HCT116 (cell line): Measurements from ENCODE around the gene RCBTB1. TPM values are rescaled to one million over a fixed set of nuclear protein-coding genes. Genes with fewer than 3 reads are reported as not detected.
"Not testable (repeated sequence)": the region's sequence is repeated elsewhere in the genome, so short reads cannot be mapped to it uniquely, and the experiment has no call there.

ENCODE experiments used
- ATAC-seq: fragments of 200-7000 bp; cut with Tn5 transposase; 2 replicates; pipeline ENCODE4 v1.9.1; 2020; ENCODE audit warnings: mild to moderate bottlenecking, moderate library complexity
- BruUV-seq: library from RNA; stranded (reverse); fragments of 400-500 nt; replicated peaks from 2 replicates; lab custom pipeline; 2021; lab: Mats Ljungman, UMichigan
- CTCF ChIA-PET: fragments of 300-600 bp; sonication (Branson Sonifier 250); formaldehyde crosslinking; loops from one replicate; lab custom pipeline; 2021; ENCODE audit warnings: antibody characterized with exemption; lab: Charles Lee
- POLR2A ChIA-PET: fragments of 300-600, 350-600 bp; sonication (Branson Sonifier 250); formaldehyde crosslinking; loops from one replicate; lab custom pipeline; 2021; ENCODE audit warnings: antibody characterized with exemption; lab: Charles Lee
- RAD21 ChIA-PET, 2 experiments: fragments of 300-600 bp; sonication (Branson Sonifier 250); formaldehyde crosslinking; loops; one replicate each; lab custom pipeline; 2023; ENCODE audit warnings: low total read pairs in 2 of 2; ENCODE audit not compliant: uncharacterized antibody in 2 of 2, unreplicated experiment in 2 of 2, low non-redundant PET in 1 of 2; lab: Charles Lee
- DNase-seq: peaks from one replicate; pipeline ENCODE4 v3.0.0-alpha.2; 2010; ENCODE audit warnings: low read depth, low spot score
- H2AFZ ChIP-seq: fragments of 200-600 bp; shearing (Covaris generic), sonication (generic); 2 replicates; pipeline ENCODE4 v1.6.1; 2017; ENCODE audit warnings: low read depth, mixed run types, mixed read lengths, antibody characterized with exemption, low read length; ENCODE audit not compliant: poor library complexity, severe bottlenecking
- H3K27ac ChIP-seq: 2 replicates; pipeline ENCODE4 v1.5.1; 2012; ENCODE audit warnings: low read depth, low read length
- H3K27me3 ChIP-seq: fragments of 200-600 bp; sonication (generic); 2 replicates; pipeline ENCODE4 v1.6.1; 2016; ENCODE audit warnings: mixed run types, low read length, mixed read lengths; ENCODE audit not compliant: insufficient read depth
- H3K36me3 ChIP-seq, 2 experiments: fragments of 200-500 bp in 1 of 2; fragments of 200-600 bp in 1 of 2; sonication (Bioruptor generic) in 1 of 2; sonication (generic) in 1 of 2; 2 replicates each; pipeline versions ENCODE4 v1.5.1 to v1.6.1; 2014 to 2016; ENCODE audit warnings: low read length in 2 of 2, inconsistent platforms in 1 of 2, mixed read lengths in 1 of 2, mixed run types in 1 of 2; ENCODE audit not compliant: insufficient read depth in 2 of 2, control insufficient read depth in 1 of 2
- H3K4me1 ChIP-seq, 2 experiments: fragments of 200-600 bp in 1 of 2; sonication (generic) in 1 of 2; 2 replicates each; pipeline versions ENCODE4 v1.5.1 to v1.6.1; 2012 to 2017; ENCODE audit warnings: low read length in 2 of 2, inconsistent platforms in 1 of 2, mild to moderate bottlenecking in 1 of 2, mixed read lengths in 1 of 2, mixed run types in 1 of 2, moderate library complexity in 1 of 2; ENCODE audit not compliant: insufficient read depth in 2 of 2, control insufficient read depth in 1 of 2
- H3K4me2 ChIP-seq: fragments of 200-600 bp; sonication (generic); 2 replicates; pipeline ENCODE4 v1.6.1; 2017; ENCODE audit warnings: mixed run types, low read length, mixed read lengths
- H3K4me3 ChIP-seq, 2 experiments: fragments of 200-600 bp in 1 of 2; sonication (generic) in 1 of 2; replicated peaks in 1 of 2; 2 replicates each; pipeline ENCODE4 v1.5.1; 2011 to 2016; ENCODE audit warnings: low read length in 2 of 2, control low read depth in 1 of 2, low read depth in 1 of 2, mild to moderate bottlenecking in 1 of 2, mixed read lengths in 1 of 2, mixed run types in 1 of 2
- H3K79me2 ChIP-seq: fragments of 200-600 bp; sonication (generic); 2 replicates; pipeline ENCODE4 v1.6.1; 2017; ENCODE audit warnings: mild to moderate bottlenecking, mixed run types, low read length, moderate library complexity, mixed read lengths; ENCODE audit not compliant: insufficient read depth
- H3K9ac ChIP-seq: fragments of 200-600 bp; sonication (generic); 2 replicates; pipeline ENCODE4 v1.6.1; 2016; ENCODE audit warnings: low read length, mixed read lengths
- H3K9me2 ChIP-seq: fragments of 200-600 bp; sonication (generic), shearing (Covaris generic); 2 replicates; pipeline ENCODE4 v1.6.1; 2017; ENCODE audit warnings: mixed run types, mild to moderate bottlenecking, moderate library complexity; ENCODE audit not compliant: insufficient read depth
- H3K9me3 ChIP-seq, 2 experiments: fragments of 200-500 bp in 1 of 2; fragments of 200-600 bp in 1 of 2; sonication (Bioruptor generic) in 1 of 2; sonication (generic) in 1 of 2; 2 replicates each; pipeline ENCODE4 v1.6.1; 2014 to 2017; ENCODE audit warnings: low read length in 2 of 2, mixed read lengths in 2 of 2, inconsistent platforms in 1 of 2, low read depth in 1 of 2, mild to moderate bottlenecking in 1 of 2, mixed run types in 1 of 2, moderate library complexity in 1 of 2; ENCODE audit not compliant: control insufficient read depth in 1 of 2, insufficient read depth in 1 of 2
- H4K20me1 ChIP-seq: fragments of 200-600 bp; sonication (generic), shearing (Covaris generic); 2 replicates; pipeline ENCODE4 v1.6.1; 2017; ENCODE audit warnings: mixed run types, mild to moderate bottlenecking, moderate library complexity; ENCODE audit not compliant: insufficient read depth
- CTCF ChIP-seq, 3 experiments: fragments of 200-600 bp in 1 of 3; sonication (generic) in 1 of 3; IDR thresholded peaks in 2 of 3; conservative IDR thresholded peaks in 1 of 3; 2 replicates each; pipeline ENCODE4 v1.5.1; 2012 to 2017; ENCODE audit warnings: low read depth in 2 of 3, low read length in 2 of 3, antibody characterized with exemption in 1 of 3, borderline replicate concordance in 1 of 3, control low read depth in 1 of 3, mild to moderate bottlenecking in 1 of 3, mixed read lengths in 1 of 3, mixed run types in 1 of 3, moderate library complexity in 1 of 3; ENCODE audit not compliant: insufficient read depth in 1 of 3
- ELF1 ChIP-seq: IDR thresholded peaks from 2 replicates; pipeline ENCODE4 v1.6.1; 2012; ENCODE audit warnings: low read depth, borderline replicate concordance
- EZH2phosphoT487 ChIP-seq: fragments of 200-600 bp; IDR thresholded peaks from 2 replicates; pipeline ENCODE4 v1.6.1; 2018; ENCODE audit warnings: antibody characterized with exemption, borderline replicate concordance
- POLR2A ChIP-seq: IDR thresholded peaks from 2 replicates; pipeline ENCODE4 v1.7.0; 2011; ENCODE audit warnings: borderline replicate concordance; ENCODE audit not compliant: insufficient read depth, insufficient read length; ENCODE audit errors: extremely low read depth
- POLR2AphosphoS5 ChIP-seq: IDR thresholded peaks from 2 replicates; pipeline ENCODE4 v1.6.1; 2011; ENCODE audit warnings: mild to moderate bottlenecking, low read depth, low read length, moderate library complexity
- SIN3A ChIP-seq: IDR thresholded peaks from 2 replicates; pipeline ENCODE4 v1.6.1; 2012; ENCODE audit warnings: low read depth
- SP1 ChIP-seq: IDR thresholded peaks from 2 replicates; pipeline ENCODE4 v1.6.1; 2012; ENCODE audit warnings: low read depth
- TCF7L2 ChIP-seq: IDR thresholded peaks from 2 replicates; pipeline ENCODE4 v1.7.0; 2011; ENCODE audit warnings: borderline replicate concordance, inconsistent platforms; ENCODE audit not compliant: insufficient read depth, insufficient read length; ENCODE audit errors: extremely low read depth
- ZFX ChIP-seq: fragments of 450-650 bp; IDR thresholded peaks from 2 replicates; pipeline ENCODE4 v1.6.1; 2017
- intact Hi-C: fragments of 100-400 bp; cut with micrococcal nuclease; formaldehyde crosslinking; loops from 2 replicates; pipeline ENCODE4 v1.10.0; 2022
- total RNA-seq: library from RNA; stranded (reverse); gene quantifications from one replicate; pipeline ENCODE4 v1.2.1, GENCODE V29; 2021; ENCODE audit not compliant: unreplicated experiment
- TF ChIP-seq, protein P1 (sequence below): IDR thresholded peaks from 2 replicates; pipeline ENCODE4 v1.6.1; 2012
- TF ChIP-seq, protein P2 (sequence below): IDR thresholded peaks from 2 replicates; pipeline ENCODE4 v1.6.1; 2012
- TF ChIP-seq, protein P3 (sequence below): IDR thresholded peaks from 2 replicates; pipeline ENCODE4 v1.6.1; 2011; ENCODE audit warnings: mild to moderate bottlenecking, low read length, moderate library complexity; ENCODE audit not compliant: insufficient replicate concordance; ENCODE audit errors: extremely low read depth

Gene RCBTB1
- total RNA-seq, 1 experiment from 2014 or later, result 22.2 TPM

- H3K79me2 ChIP-seq, POLR2A ChIA-PET, H3K9me3 ChIP-seq, H3K9me2 ChIP-seq, BruUV-seq, H3K9ac ChIP-seq, ATAC-seq, H3K4me2 ChIP-seq, intact Hi-C loops, H3K27me3 ChIP-seq, H4K20me1 ChIP-seq, H2AFZ ChIP-seq, H3K4me3 ChIP-seq, DNase-seq, CTCF ChIA-PET, H3K36me3 ChIP-seq, RAD21 ChIA-PET, H3K27ac ChIP-seq: not testable (repeated sequence)
- H3K4me1 ChIP-seq, result peaks cover 6 to 18% of the 10 kb centered on the region in 2 experiments; a peak in 3 of 4 replicates
Measured at GRCh38 chr13:49590714-49591113, 5.4 kb upstream of the RCBTB1 start.

- intact Hi-C loops, result no loop called here
- H3K4me2 ChIP-seq, result no peak overlapping the region; the same call in 1 of the 2 replicates
- CTCF ChIA-PET, result no interaction called here
- no peaks in the 10 kb centered on the region for H3K9me2 ChIP-seq
- H3K27me3 ChIP-seq, result no peaks in the 10 kb centered on the region
- H3K79me2 ChIP-seq, result 0 out of 2 replicates have a peak, but pooled peaks cover 5% of the 10 kb centered on the region
- RAD21 ChIA-PET, result no interaction called here
- ATAC-seq, result no peak
- H2AFZ ChIP-seq, result peak overlapping the region; percentile 41
- TF ChIP-seq SP1, result no peak
- TF ChIP-seq ZFX, result no peak
- no peak for TF ChIP-seq POLR2A
- no peak for TF ChIP-seq POLR2AphosphoS5
- no peak for TF ChIP-seq CTCF (IDR thresholded peaks at IDR 0.05 in 2 of 3, conservative IDR thresholded peaks at IDR 0.05 in 1 of 3; ENCODE audit: borderline replicate concordance in 1 of 3, insufficient read depth in 1 of 3, low read depth in 2 of 3, low read length in 2 of 3)
- TF ChIP-seq, protein P1, sequence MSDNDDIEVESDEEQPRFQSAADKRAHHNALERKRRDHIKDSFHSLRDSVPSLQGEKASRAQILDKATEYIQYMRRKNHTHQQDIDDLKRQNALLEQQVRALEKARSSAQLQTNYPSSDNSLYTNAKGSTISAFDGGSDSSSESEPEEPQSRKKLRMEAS, result no peak
- TF ChIP-seq SIN3A, result no peak
- TF ChIP-seq, protein P2, sequence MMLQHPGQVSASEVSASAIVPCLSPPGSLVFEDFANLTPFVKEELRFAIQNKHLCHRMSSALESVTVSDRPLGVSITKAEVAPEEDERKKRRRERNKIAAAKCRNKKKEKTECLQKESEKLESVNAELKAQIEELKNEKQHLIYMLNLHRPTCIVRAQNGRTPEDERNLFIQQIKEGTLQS, result no peak
- no peak for TF ChIP-seq TCF7L2
- TF ChIP-seq, protein P3, sequence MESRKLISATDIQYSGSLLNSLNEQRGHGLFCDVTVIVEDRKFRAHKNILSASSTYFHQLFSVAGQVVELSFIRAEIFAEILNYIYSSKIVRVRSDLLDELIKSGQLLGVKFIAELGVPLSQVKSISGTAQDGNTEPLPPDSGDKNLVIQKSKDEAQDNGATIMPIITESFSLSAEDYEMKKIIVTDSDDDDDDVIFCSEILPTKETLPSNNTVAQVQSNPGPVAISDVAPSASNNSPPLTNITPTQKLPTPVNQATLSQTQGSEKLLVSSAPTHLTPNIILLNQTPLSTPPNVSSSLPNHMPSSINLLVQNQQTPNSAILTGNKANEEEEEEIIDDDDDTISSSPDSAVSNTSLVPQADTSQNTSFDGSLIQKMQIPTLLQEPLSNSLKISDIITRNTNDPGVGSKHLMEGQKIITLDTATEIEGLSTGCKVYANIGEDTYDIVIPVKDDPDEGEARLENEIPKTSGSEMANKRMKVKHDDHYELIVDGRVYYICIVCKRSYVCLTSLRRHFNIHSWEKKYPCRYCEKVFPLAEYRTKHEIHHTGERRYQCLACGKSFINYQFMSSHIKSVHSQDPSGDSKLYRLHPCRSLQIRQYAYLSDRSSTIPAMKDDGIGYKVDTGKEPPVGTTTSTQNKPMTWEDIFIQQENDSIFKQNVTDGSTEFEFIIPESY, result no peak
- TF ChIP-seq ELF1, result no peak
- TF ChIP-seq EZH2phosphoT487, result no peak
- TF ChIP-seq, all 23 proteins: peak for 0
- H3K36me3 ChIP-seq, result no peaks in the 10 kb centered on the region
- no peaks in the 10 kb centered on the region for H3K9me3 ChIP-seq
- POLR2A ChIA-PET, result no interaction called here
- no peak for DNase-seq
- H3K9ac ChIP-seq, result no peak overlapping the region
- H4K20me1 ChIP-seq, result no peaks in the 10 kb centered on the region
- no peak overlapping the region for H3K4me3 ChIP-seq
- H3K4me1 ChIP-seq, result peaks cover 6 to 26% of the 10 kb centered on the region in 2 experiments; a peak in 3 of 4 replicates
- H3K27ac ChIP-seq, result no peak overlapping the region
- BruUV-seq, result no TSS peak
Measured at GRCh38 chr13:49587311-49587847, 2.0 kb upstream of the RCBTB1 start.
